ENCODE data around the gene KDELR1. TPM values are rescaled to one million over a fixed set of nuclear protein-coding genes. Genes with fewer than 3 reads are reported as not detected.

Gene KDELR1
- total RNA-seq, 4 donors from 2014 or later, result 77.3 to 94.1 (median 87.7) TPM

- Histone ChIP-seq H3K27ac (no peak overlapping the region), H3K4me3 (peak overlapping the region; percentile 20), H3K4me1 (peaks cover 14% of the 10 kb centered on the region), H3K36me3 (no peaks in the 10 kb centered on the region), H3K27me3 (no peaks in the 10 kb centered on the region), H3K9me3 (no peaks in the 10 kb centered on the region)
- TF ChIP-seq POLR2A (IDR thresholded peaks at IDR 0.05) (no peak), CTCF (IDR thresholded peaks at IDR 0.05) (no peak), EP300 (IDR thresholded peaks at IDR 0.05) (no peak), POLR2AphosphoS5 (IDR thresholded peaks at IDR 0.05) (no peak)
- 69% methylated on average over 20 of the region's 30 CpGs for WGBS
- no peak for DNase-seq (ENCODE audit: low spot score in 2 of 2)
Observed at GRCh38 chr19:48415806-48416221, 24.5 kb upstream of the KDELR1 start.

- Histone ChIP-seq H3K27ac (no peak overlapping the region), H3K4me3 (peak overlapping the region; percentile 32)
- WGBS, result 15% methylated on average over 14 of the region's 14 CpGs
Observed at GRCh38 chr19:48415395-48415794, 24.0 kb upstream of the KDELR1 start.

GRCh38 chr19:48413879-48414587 lies 22.7 kb upstream of the KDELR1 start:
- Histone ChIP-seq H3K4me1 (peaks cover 14% of the 10 kb centered on the region), H3K9me3 (no peaks in the 10 kb centered on the region), H3K36me3 (no peaks in the 10 kb centered on the region), H3K27me3 (no peaks in the 10 kb centered on the region), H3K4me3 (no peak overlapping the region), H3K27ac (no peak overlapping the region)
- no peak for TF ChIP-seq POLR2AphosphoS5 (IDR thresholded peaks at IDR 0.05)
- TF ChIP-seq POLR2A (IDR thresholded peaks at IDR 0.05), result no peak
- TF ChIP-seq CTCF (IDR thresholded peaks at IDR 0.05), result no peak
- no peak for TF ChIP-seq EP300 (IDR thresholded peaks at IDR 0.05)
- DNase-seq (ENCODE audit: low spot score in 2 of 2), result no peak
- 64% methylated on average over 18 of the region's 24 CpGs for WGBS

More at GRCh38 chr19:48415395-48415794, 24.0 kb upstream of the KDELR1 start:
- no peaks in the 10 kb centered on the region for H3K9me3 ChIP-seq
- peaks cover 14% of the 10 kb centered on the region for H3K4me1 ChIP-seq
- peak; percentile 89 to 92 for DNase-seq (ENCODE audit: low spot score in 2 of 2)
- TF ChIP-seq POLR2AphosphoS5 (IDR thresholded peaks at IDR 0.05) (no peak), EP300 (IDR thresholded peaks at IDR 0.05) (no peak), POLR2A (IDR thresholded peaks at IDR 0.05) (no peak), CTCF (IDR thresholded peaks at IDR 0.05) (no peak)
- H3K27me3 ChIP-seq, result no peaks in the 10 kb centered on the region
- H3K36me3 ChIP-seq, result no peaks in the 10 kb centered on the region

DNA sequence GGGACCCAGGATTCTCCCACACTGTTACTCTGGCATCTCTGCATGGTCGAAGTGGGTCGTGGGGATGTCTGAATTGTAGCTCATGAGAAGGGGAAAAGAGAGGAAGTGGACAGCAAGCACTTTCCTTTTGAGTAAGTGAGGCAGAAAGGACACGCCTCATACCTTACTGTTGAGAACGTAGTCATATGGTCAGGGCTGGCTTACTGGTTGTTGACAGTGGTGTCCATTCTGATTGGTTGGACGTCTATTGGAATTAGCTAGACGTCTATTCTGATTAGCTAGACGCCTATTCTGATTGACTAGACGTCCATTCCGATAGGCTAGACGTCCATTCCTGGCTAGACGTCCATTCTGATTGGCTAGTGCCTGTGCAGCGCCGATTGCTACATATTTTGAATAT lies 14.5 kb upstream of the KDELR1 start:
- TF ChIP-seq POLR2A (IDR thresholded peaks at IDR 0.05) (no peak), POLR2AphosphoS5 (IDR thresholded peaks at IDR 0.05) (no peak)
- Histone ChIP-seq H3K4me1 (no peaks in the 10 kb centered on the region), H3K4me3 (no peak overlapping the region), H3K27me3 (peaks cover 3% of the 10 kb centered on the region), H3K9me3 (no peaks in the 10 kb centered on the region), H3K27ac (no peak overlapping the region), H3K36me3 (no peaks in the 10 kb centered on the region)
- WGBS, result 83% methylated on average over 13 of the region's 13 CpGs
- no peak for DNase-seq (ENCODE audit: low spot score in 2 of 2)

DNA sequence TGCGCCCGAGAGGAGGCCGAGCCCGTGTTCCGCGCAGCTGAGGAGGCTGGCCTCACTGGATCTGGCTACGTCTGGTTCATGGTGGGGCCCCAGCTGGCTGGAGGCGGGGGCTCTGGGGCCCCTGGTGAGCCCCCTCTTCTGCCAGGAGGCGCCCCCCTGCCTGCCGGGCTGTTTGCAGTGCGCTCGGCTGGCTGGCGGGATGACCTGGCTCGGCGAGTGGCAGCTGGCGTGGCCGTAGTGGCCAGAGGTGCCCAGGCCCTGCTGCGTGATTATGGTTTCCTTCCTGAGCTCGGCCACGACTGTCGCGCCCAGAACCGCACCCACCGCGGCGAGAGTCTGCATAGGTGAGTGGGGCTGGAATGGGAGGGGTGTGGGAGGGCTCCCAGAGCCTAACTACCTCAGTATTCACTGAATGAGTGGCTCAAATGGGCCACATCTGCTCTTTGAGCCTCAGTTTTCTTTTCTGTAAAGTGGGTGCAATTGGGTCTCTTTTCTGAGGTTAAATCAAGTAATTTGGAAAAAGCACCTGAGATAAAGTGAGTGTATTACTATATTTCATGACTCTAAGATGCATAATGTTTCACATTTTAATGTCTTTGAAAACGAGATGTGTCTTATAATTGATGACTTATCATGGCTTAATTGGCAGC lies 13.8 kb upstream of the KDELR1 start:
- H3K27ac ChIP-seq, result no peak overlapping the region
- H3K4me3 ChIP-seq, result no peak overlapping the region
- no peaks in the 10 kb centered on the region for H3K36me3 ChIP-seq
- no peak for DNase-seq (ENCODE audit: low spot score in 2 of 2)
- no peaks in the 10 kb centered on the region for H3K4me1 ChIP-seq
- peaks cover 3% of the 10 kb centered on the region for H3K27me3 ChIP-seq
- TF ChIP-seq EP300 (IDR thresholded peaks at IDR 0.05) (no peak), POLR2AphosphoS5 (IDR thresholded peaks at IDR 0.05) (no peak), CTCF (IDR thresholded peaks at IDR 0.05) (no peak), POLR2A (IDR thresholded peaks at IDR 0.05) (no peak)
- no peaks in the 10 kb centered on the region for H3K9me3 ChIP-seq
- 88% methylated on average over 11 of the region's 27 CpGs for WGBS
